ENCODE results near the gene BCKDHB.

BCKDHB gene

DNA sequence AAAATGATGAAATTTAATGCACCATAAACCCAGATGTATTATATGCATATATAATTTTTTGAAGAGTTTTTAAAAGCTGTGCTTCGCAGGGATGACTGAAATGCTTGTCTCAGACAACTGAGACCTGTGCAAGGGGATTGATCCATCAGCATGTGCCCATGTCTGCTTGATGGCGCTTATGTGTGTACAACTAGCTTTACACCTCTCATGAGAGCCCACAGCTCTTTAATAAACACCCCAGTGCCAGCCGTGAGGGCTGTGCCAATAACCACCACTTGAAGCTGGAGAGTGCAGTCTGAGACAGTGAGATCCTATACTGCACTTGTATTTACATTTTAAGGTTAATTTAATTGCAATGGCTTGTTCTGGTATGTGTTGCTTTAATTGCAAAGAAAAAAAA is 225.5 kb downstream of the BCKDHB start:
- DNase-seq (ENCODE audit: low spot score): no peak

DNA sequence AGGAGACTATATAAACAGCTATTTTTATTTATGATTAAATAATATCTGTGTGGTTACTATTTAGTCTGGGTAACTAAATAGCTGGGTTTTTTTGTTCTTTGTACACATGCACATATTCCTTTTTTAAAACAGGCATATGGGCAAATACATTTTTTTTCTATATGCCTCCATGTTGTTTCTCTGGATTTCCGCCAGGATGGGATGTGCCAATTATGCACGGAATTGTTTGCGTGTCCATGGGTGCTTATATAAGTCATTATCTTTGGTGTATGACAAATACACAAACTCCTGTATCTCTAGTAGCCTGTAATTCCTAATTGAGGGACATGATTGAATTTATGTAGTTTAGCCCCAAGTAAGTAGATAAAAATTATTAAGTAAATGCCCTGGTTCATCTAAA is 226.9 kb downstream of the BCKDHB start:
- DNase-seq (ENCODE audit: low spot score): no peak

DNA sequence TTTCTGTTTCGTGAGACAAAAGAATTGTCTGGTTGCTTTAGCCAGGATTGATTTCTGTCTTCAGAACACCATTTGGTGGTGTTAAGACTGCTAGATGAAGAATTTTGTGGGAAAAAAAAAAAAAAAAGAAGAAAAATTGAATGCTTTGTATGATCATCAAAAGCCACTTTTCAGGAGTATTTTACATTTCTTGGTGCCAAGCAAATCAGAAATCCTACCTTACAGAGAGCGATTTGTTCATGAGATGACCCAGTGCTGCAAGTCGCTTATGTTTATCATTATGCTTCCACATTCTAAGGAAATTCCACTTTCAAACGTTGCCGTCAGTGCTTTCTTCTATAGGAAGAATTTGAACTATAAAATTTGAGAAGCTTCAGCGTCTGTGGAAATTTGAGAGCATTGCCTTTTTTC is 228.7 kb downstream of the BCKDHB start:
- no peak for DNase-seq (ENCODE audit: low spot score)

DNA sequence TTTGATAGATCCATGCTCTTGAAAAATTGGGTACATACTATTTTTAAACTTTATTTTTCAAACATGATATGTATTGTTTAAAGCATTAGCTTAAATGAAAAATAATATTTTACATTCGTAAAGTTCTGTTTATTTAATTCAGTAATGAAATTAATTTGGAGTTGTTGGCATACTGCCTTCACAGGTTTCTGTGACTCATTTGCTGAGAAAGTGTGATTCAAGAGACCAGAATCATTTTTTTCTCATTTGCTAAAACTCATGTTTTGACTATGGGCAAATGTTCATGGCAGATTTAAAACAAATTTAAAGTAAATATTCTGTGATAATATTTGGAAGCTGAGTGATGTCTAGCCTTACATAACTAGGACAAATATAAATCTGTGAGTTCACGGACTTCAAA is 230.4 kb downstream of the BCKDHB start:
- no peak for DNase-seq (ENCODE audit: low spot score)

DNA sequence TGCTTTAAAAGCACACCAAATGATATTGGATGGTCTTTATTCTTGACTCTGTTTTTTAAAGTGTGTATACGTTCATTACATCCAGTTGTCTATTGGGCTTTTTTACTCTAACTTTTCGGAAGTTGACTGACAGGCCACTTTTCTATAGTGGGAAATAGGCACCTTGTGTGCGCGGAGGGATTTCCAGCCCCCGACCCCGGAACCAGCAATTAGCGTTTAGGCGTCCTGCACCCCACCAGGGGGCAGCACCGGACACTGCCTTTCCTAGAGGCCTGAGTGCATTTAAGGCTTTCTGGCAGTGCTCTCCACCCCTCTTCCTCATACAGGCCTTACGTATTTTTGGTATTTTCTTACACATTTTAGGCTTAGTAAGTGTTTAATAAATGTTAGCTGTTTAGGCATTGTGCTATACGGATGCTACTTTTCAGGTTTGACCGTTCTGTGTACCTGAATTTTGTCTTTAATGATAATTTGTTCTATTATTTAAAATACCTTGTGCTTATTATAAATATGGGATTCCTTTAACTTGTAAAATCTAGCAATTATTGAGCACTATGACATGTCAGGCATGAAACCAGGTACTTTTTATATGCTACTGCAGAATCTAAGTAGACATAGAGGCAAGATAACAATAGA is 231.8 kb downstream of the BCKDHB start:
- DNase-seq (ENCODE audit: low spot score): peak; percentile 67

DNA sequence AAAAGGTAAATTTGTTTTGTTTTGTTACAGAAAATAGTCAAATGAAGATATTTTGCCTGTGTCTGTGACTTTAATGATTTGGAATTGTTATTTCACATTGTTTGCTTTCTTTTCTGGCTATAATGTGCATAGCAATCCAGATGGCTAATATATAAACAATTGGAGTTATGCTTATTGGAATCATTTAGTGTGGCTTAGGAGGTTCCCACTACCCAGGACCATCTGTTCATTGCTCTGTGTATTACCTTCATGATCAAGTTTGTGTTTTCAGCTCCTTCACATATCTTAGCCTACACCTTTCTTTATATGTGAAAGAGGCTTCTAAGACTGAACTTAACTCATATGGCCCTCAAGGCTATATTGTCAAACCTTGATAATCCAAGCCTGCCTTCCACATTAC is 232.9 kb downstream of the BCKDHB start:
- DNase-seq (ENCODE audit: low spot score): no peak

DNA sequence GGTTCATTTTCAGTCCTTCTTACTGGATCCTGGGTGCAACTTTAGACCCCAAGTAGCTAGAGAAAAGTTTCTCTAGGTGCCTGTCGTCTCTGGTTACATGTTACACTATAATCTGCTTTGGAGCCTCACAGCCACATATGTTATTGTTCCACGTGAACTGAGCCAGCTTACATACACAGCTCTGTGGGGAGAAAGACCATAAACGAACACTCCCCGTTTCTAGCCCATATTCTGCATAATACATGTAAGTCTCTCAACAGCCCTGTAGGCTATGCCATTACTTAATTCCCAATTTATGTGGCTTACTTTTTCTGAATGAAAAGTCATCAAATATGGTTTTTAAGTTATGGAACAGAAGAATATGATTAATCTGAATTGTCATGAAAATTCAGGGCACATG is 233.8 kb downstream of the BCKDHB start:
- no peak for DNase-seq (ENCODE audit: low spot score)

DNA sequence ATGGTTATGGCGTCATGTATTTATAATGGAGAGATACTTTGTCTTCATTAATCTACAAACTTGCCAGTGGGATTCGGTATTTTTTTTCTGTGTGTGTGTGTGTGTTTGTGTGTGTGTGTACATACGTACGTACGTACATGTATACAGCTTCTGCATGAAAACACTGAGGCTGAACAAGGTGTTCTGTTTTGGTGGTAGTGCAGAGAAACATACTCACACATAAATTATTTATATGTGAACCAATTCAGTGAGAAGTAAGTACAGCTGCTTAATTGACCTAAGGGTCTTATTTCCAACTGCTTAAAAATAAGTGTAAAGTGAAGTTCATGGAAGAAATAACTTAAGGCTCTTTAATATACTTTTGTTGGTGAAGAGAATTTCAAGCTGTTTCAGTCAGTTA is 234.2 kb downstream of the BCKDHB start:
- no peak for DNase-seq (ENCODE audit: low spot score)

DNA sequence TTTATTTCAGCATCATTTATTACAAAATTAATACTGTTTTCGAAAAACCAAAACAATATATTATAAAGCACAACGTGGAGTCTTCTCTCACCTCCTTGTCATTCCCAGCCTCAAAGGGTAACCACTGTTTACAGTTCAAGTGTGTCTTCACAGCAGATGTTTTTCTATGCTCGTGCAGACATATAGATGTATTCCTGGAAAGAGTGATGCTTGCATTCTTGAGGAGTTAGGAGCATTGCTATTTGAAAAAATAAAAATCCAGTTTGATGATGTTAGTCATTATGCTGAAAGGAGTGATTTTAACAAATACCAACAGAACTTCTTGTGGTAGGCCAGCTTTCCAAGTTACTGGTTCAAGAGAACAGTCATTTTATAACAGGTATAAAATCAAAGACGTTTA is 234.9 kb downstream of the BCKDHB start:
- DNase-seq (ENCODE audit: low spot score): no peak

DNA sequence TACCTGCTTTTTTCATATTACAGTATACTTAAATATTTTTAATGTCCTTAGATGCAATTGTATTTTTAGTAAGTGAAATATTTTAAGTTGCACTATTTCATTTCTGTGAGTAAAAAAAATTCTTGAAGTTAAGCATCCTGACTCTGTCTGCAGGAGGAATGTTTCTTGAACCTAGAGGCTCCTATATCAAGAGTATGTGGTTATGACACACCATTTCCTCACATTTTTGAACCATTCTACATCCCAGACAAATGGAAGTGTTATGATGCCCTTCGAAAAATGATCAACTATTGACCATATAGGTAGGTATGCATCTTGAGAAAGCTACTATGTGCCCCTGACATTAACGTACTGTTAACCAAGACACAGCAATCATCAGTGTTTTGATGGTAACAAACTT is 237.0 kb downstream of the BCKDHB start:
- no peak for DNase-seq (ENCODE audit: low spot score)

DNA sequence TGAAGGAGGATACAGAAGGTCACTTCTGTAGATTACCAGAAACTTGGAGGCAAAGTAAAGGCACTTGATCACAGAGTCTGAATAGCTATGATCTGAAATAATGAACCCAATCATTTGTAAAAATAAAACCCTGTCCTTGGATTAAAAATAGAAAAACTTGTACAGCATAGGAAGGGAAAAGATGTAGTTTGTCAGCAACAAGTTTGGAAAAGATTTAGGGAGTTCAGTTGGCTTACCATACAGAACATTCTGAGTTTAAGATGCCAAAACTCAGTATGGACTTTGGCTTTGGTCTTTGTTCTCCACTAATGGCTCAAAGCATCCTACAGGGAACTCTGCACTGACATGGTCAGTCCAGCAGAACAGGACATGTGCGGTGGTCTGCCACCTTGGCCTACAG is 240.6 kb downstream of the BCKDHB start:
- DNase-seq (ENCODE audit: low spot score): no peak

DNA sequence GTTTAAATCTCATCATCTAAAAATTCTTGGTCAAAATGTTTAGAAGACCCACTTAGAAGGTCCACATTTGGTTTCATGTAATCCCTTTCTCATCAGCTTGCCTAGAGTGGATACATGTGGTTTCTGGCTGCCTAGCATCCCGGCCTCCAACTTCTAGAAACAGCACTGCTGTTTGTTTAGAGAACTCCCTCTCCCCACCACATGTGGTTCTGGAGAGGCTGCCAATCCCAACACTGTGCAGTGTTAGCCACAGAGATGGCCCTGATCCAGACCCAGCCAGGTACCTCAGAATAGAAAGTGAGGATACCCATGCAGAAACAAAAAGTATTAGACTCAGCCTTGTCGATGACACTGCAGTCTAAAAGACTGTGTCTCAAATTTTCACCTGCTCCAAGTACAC is 241.8 kb downstream of the BCKDHB start:
- DNase-seq (ENCODE audit: low spot score): no peak

DNA sequence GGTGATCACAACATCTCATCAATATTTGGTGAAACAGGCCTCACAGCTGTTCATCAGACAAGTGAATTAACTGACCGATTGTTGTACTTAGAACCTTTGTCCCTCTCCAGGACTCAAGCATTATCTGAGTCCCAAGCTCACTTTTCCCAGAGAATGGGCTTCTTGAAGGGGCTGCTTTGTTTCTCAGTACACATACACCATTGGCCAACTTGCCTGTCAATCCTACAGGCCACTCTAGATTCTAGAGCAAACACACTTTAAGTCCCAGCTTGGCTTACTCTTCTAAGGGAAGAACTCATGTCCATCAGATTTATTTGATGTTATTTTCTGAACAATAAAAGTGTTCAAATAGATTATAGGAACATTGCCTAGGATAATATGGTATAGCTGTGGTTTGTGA is 249.5 kb downstream of the BCKDHB start:
- no peak for DNase-seq (ENCODE audit: low spot score)

DNA sequence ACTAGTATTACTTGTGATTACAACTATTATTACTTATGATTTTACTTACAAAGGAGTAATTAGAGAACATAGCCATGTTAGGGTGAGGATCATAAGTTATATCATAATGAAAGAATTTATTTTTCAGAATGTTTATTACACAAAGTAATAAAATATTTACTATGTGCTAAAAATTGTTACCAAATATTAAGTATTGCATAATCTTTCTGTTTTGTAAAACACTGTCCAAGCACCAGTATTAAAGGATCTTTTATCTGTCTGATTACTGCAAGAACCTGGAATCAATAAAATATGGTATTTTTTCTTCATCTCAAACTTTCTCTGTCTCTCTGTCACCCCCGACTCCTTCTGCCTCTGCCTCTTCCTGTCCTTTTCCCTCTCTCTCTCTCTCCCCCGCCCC is 250.1 kb downstream of the BCKDHB start:
- no peak for DNase-seq (ENCODE audit: low spot score)

DNA sequence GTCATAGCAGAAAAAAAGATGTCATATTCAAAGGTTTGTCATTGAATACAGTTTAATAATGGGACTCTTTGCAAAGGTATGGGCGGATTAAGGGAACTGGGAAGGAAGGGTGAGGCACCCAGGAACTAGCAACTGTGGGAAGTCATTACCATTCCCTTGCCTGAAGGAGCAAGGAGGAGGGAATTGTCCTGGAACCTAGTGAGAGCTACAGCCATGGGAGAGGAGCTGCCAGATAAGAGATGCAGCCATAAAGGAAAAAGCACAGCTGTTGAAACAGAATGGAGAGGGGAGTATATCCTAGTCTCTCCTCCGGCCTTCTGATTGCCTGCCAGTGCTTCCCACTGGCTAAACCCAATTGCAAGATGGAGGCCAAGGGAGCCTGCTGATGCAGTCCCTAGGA is 250.6 kb downstream of the BCKDHB start:
- DNase-seq (ENCODE audit: low spot score): no peak

DNA sequence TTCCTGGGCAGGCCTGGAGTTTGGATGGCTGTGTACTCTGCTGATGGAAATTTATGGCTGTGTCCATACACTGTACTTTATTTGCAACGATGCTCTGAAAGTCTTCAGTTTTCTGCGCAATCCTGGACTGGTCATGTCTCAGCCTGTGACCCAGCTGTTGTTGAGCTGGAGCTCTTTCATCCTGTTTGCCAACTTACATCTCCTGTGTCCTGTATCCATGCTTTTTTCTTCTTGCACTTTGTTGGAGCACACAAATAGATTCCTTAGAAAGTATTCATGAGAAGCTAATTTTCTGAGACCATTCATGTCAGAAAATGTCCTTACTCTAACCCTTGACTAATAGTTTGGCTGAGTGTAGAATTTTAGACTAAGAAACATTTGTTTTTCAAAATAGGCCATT is 251.2 kb downstream of the BCKDHB start:
- no peak for DNase-seq (ENCODE audit: low spot score)

DNA sequence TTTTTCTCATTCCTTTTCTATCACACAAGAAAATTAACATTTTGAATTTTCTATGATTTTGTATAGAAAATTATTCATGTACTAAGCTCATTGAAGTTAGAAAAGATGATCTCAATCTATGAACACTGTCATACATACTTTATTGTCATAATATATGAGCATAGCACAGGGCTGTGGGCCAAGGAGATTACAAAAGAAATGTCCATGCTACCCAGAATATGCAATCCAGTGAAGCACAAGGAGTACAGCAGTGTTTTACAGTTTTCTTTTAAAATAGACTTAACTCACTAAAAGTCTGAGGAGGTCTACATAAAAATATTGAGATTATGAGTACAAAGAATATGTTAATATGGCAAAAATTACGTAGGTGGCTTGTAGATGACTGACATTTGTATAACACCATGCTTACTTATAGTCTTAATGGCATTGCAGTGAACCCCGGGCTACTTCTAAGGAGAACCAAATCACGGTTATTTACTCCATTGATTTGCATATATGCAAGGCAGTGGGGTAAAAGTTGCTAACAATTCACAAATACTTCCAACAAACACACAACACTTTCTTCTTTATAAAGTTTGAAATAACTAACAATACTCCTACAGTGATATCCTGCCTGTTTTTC is 257.1 kb downstream of the BCKDHB start:
- no peak for DNase-seq (ENCODE audit: low spot score)

DNA sequence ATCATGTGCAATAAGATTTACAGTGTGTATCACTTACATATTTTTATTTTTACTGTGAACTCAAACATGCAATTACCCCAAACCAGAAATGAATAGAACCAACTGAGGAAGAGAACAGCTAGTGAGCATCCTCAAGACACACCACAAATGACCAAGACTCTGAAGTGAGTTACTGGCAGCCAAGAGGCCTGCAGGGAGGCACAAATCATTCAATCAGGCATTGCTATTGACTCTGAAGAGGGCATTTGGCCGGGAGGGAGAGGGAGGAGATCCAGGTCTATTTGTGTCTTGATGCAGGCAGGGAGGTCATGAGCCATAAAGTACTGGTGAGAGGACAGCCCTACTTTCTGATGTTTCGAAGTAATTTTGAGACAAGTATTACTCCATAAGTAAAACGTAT is 257.7 kb downstream of the BCKDHB start:
- no peak for DNase-seq (ENCODE audit: low spot score)

DNA sequence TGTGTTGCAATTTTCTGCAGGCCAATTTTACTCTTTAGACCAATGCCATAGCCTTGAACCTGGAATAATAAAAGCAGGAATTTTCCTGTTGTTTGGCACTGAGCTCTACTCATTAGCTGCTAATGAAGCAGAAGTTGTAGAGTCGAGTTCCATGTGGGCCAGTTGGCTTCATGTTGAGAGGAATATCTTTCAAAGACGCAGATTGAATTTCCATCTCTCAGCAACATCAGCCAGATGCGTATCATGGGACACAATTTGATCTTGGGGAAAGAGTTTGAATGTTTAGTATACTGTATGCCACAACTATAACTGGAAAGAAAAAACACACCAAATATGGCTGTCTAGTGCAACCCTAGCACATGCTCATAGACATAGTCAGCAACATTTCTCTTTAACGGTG is 259.6 kb downstream of the BCKDHB start:
- DNase-seq (ENCODE audit: low spot score): no peak

DNA sequence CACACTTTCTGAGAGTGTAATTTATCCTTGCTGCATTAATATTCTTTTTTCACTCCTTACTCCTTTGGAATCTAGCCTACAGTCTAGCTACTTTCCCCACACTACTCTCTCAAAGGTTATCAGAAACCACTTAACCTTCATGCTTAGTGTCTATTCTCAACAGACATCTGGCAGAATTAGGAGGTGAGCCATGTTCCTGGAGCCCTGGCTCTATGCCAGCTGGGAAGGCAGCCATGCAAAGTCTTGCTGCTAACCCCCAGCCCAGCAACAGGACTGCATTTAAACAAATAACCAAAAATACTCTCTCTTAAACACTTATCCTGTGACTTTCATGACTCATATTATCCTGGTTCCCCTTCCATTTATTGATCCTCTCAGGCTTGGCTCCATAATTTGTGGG is 260.2 kb downstream of the BCKDHB start:
- DNase-seq (ENCODE audit: low spot score): no peak

DNA sequence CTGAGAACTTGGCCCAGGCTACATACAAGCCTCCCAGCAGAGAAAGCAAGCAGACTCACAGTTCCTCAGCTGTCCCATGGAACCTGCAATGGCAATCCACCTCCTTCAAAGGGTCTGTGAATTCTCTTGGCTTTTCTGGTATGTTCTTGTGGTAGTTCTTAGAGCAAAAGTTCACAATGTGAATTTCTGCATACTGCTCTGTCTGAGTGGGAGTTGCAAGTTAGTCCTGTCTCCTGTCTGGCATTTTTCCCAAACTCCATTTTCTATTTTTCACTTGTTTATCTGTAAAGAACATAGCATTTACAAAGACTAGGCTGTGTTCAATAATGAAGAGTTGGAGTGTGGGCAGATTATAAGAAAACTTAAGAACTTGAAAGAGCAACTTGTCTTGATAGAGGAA is 269.9 kb downstream of the BCKDHB start:
- no peak for DNase-seq (ENCODE audit: low spot score)

DNA sequence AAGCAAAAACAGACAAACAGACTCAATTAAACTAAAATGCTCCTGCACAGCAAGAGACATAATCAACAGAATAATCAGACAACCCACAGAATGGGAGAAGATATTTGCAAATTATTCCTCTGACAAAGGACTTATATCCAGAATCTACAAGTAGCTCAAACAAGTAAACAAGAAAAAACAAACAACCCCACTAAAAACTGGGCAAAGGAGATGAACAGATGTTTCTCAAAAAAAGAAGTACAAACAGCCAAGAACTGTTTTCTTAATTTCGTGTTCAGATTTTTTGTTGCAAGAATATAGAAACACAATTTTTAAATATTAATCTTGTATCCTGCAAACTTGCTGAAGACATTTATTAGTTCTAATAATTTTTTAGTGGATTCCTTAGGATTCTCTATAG is 274.1 kb downstream of the BCKDHB start:
- no peak for DNase-seq (ENCODE audit: low spot score)

DNA sequence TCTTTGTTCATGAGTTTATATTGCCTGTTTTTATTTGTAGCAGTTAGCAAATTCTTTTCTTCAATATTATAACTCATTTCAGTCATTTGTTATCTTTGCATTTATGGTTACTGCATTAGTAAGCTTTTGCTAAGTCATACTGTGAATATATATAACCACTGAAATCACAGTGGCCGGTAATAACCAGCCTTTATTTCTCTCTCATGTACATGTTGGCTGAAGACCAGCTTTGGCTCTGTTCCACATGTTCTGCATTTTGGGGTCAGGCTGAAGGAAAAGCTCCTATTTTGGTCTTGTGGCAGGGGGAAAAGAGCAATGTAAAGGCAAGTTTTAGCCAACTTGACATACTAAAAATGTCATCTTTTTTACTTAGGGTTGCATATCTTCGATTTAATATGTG is 276.3 kb downstream of the BCKDHB start:
- DNase-seq (ENCODE audit: low spot score): no peak

DNA sequence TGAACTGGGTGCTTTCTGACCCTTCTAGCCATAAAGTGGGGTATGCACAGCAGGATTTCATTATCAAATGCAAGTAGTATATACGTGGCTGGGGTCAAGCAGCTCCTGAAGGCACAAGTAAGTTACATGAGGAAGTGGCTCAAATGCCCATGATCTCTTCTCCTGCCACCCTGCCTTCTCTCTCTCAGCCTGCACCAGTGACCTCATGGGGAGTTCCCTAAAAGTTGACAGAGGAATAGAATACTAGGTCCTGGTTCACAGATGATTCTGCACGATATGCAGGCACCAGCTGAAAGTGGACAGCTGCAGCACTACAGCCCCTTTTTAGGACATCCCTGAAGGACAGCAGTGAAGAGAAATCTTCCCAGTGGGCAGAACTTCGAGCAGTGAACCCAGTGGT is 282.0 kb downstream of the BCKDHB start:
- no peak for DNase-seq (ENCODE audit: low spot score)

Measured in NAMALWA (cell line).